Measurements from ENCODE around the gene HOXC13.
A peak's percentile ranks its signal among the peaks of the same experiment; 100 is the strongest.

Gene HOXC13

GRCh38 chr12:53991077-53991460 lies 52.4 kb downstream of the HOXC13 start:
- DNase-seq (ENCODE audit: insufficient read length, low spot score): no peak
- FAIRE-seq: no peak
- no peak for TF ChIP-seq POLR2A (IDR thresholded peaks at IDR 0.05; ENCODE audit: low read depth, low read length)

- DNase-seq (ENCODE audit: insufficient read length, low spot score): no peak
- TF ChIP-seq POLR2A (IDR thresholded peaks at IDR 0.05; ENCODE audit: low read depth, low read length): no peak
- FAIRE-seq: no peak
Measured at GRCh38 chr12:53992377-53992889, 53.8 kb downstream of the HOXC13 start.

GRCh38 chr12:53993162-53994008 lies 54.8 kb downstream of the HOXC13 start:
- TF ChIP-seq POLR2A (IDR thresholded peaks at IDR 0.05; ENCODE audit: low read depth, low read length): no peak
- FAIRE-seq: no peak
- no peak for DNase-seq (ENCODE audit: insufficient read length, low spot score)

GRCh38 chr12:53994009-53994263 lies 55.3 kb downstream of the HOXC13 start:
- DNase-seq (ENCODE audit: insufficient read length, low spot score): no peak
- TF ChIP-seq POLR2A (IDR thresholded peaks at IDR 0.05; ENCODE audit: low read depth, low read length): no peak
- no peak for FAIRE-seq

GRCh38 chr12:53994264-53995001 lies 55.8 kb downstream of the HOXC13 start:
- DNase-seq (ENCODE audit: insufficient read length, low spot score) (no peak), FAIRE-seq (no peak)
- TF ChIP-seq POLR2A (IDR thresholded peaks at IDR 0.05; ENCODE audit: low read depth, low read length): no peak

- DNase-seq (ENCODE audit: insufficient read length, low spot score): no peak
- FAIRE-seq: no peak
- TF ChIP-seq POLR2A (IDR thresholded peaks at IDR 0.05; ENCODE audit: low read depth, low read length): no peak
Measured at GRCh38 chr12:53995002-53995377, 56.4 kb downstream of the HOXC13 start.

GRCh38 chr12:53995378-53996239 lies 57.0 kb downstream of the HOXC13 start:
- peak; percentile 56; the same call in 1 of the 2 replicates for TF ChIP-seq POLR2A (IDR thresholded peaks at IDR 0.05; ENCODE audit: low read depth, low read length)
- no peak for FAIRE-seq
- no peak for DNase-seq (ENCODE audit: insufficient read length, low spot score)
